Endometrial microvascular endothelial cells (primary cell): Measurements from ENCODE around the gene NT5C3B. TPM values are rescaled to one million over a fixed set of nuclear protein-coding genes. Genes with fewer than 3 reads are reported as not detected.
"Not testable (repeated sequence)": the region's sequence is repeated elsewhere in the genome, so short reads cannot be mapped to it uniquely, and the experiment has no call there.

Experiments used
- in situ Hi-C: cut with HindIII; loops from 2 replicates; pipeline ENCODE4 v1.10.0; 2017; ENCODE audit warnings: low sequenced_read_pairs, low pct_unique_long_range_greater_than_20kb; ENCODE audit errors: inconsistent ontology term
- total RNA-seq: library from RNA; depleted of rRNA; stranded (reverse); fragments of >200 nt; gene quantifications from one replicate; pipeline ENCODE4 v1.2.3, GENCODE V29; 2015; ENCODE audit errors: inconsistent ontology term

NT5C3B gene
- total RNA-seq, 1 donor from 2014 or later: 56.4 TPM

DNA sequence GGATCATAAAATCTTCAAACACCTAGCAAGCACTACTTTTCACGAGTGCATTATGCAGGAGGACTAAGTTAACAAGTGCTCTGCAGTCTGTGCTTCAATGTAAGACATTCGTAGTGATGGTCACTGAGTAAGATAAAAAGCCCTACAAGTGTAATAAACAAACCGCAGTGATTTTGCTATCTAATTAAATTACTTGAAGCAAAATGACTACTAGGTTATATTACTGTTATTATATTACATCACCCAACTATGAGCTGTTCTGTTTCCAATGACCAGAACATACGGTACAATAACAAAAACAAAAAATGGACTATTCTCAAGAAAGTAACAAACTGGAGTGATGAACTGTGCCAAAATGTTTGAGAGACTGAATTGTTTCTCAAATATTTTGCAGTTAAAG lies 12.8 kb upstream of the NT5C3B start:
- in situ Hi-C loops: no loop called here

DNA sequence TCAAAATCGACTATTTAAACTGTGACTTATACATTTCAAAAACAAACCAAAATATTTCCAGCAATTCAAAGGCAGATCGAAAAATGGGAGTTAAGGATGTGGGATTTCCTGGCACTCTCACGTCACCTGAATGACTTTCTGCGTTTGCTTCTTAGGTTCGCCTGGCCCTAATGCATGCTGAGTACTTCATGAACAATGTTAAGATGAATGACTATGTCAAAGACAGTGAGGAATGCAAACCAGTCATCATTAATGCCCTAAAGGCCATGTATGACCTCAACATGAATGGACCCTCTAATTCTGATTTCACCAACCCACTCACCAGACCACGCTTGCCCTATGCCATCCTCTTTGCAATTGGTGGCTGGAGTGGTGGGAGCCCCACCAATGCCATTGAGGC lies 8.9 kb upstream of the NT5C3B start:
- in situ Hi-C loops: no loop called here

DNA sequence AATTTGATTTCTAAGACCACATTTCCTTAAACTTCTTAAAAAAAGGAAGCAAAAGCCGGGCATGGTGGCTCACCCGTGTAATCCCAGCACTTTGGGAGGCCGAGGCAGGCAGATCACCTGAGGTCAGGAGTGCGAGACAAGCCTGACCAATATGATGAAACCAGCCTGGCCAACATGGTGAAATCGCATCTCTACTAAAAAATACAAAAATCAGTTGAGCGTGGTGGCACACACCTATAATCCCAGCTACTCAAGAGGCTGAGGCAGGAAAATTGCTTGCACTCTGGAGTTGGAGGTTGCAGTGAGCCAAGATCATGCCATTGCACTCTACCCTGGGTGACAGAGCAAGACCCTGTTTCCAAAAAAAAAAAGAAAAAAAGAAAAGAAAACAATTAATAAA lies 4.7 kb upstream of the NT5C3B start:
- in situ Hi-C loops: not testable (repeated sequence)

- in situ Hi-C loops: not testable (repeated sequence)
Observed at GRCh38 chr17:41839448-41839847, 3.4 kb upstream of the NT5C3B start.

GRCh38 chr17:41837761-41838538 lies 1.9 kb upstream of the NT5C3B start, which contains the start of gene KLHL10:
Gene KLHL10 (plus strand): TSS chr17:41837825. CDS start chr17:41837933, 108 bp downstream.
- in situ Hi-C loops: no loop called here

DNA sequence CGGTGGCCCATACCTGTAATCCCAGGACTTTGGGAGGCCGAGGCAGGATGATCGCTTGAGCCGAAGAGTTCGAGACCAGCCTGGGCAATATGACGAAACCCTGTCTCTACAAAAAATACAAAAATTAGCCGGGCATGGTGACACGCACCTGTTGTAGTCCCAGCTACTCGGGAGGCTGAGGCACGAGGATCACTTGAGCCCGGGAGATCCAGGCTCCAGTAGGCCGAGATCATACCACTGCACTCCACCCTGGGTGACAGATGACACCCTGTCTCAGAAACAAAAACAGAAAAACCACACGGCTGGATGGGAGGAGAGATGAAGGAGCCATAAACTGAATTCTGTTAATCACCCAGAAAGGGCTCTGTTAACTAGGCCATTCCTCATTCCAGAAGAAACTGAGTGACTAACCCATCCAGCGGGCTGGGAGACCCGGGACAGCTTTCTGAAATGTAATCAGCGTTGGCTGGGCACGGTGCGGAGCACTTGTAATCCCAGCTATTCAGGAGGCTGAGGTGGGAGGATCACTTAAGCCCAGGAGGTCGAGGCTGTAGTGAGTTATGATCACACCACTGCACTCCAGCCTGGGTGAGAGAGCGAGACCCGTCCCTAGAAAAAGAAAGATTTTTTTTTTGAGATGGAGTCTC lies 641 bp upstream of the NT5C3B start:
- in situ Hi-C loops: no loop called here

DNA sequence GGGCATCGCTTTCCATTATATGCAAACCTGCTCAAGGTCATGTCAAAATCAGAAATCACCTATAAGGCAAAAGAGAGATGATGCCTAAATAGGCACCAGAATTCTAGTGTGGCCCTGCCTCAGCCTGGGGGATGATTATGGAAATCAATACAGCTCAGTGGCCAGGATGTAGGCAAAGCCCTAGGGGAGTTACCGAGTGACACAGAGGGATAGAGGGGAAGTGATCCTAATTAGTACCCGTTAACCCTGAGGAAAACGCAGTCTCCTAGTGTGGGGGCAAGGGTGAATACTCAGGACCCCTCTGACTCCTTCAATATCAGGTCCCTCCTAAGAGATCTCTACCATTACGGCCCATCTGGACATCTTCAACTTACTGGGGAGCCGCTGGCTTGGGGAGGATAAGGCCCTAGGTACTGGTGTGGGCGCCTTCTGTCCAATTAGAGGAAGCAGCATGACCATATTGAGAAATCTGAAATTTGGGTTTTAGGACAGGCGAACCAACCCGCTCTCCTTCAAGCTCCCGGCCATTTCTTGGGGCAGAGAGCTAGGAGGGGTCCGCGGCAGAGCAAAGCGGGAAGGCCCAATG lies 725 bp downstream of the NT5C3B start:
- in situ Hi-C loops: no loop called here

DNA sequence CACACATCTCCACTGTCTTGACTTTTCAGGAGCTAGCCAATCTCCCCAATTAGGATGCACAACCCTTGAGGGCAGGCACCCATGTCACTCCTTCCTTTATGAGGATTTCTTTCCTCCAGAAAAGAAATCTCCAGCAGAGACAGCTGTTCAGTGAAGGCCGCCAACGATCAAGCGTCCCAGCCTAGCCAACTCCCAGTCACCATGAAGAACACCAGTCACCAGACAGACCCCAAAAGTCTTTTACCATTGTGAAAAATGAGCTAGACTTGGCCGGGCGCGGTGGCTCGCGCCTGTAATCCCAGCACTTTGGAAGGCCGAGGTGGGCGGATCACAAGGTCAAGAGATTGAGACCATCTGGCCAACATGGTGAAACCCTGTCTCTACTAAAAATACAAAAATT lies 6.1 kb downstream of the NT5C3B start:
- in situ Hi-C loops: not testable (repeated sequence)

DNA sequence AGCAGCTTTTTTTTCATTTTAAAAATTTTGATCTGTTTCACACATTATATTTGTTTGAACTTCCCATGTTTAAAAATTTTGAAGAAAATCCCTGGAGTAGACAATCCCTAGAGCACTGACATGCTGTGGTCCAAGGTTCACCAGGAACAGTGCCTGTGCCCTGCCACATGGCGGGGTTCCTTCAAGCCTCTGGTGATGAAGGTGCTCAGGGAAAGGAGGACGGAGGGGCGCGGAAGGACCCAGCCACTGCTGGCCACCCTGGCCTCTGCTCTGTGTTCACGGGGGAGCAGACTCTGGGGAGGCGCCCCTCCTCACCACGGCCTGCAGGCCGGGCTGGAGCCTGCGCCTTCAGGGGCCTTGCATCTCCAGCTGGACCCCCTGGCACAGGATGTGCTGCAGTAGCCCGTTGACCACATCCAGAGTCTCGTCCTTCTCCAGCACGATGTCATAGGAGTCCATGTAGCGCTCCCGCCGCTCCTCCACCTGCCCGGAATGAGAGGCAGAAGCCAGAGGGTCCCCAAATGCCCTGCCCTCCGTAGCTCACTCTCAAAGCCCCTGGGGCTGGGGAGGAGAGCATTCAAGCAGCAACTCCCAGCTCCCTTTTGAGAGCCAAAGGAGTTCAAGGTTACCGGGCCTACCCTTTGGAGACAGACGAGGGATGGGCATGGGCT lies 10.7 kb downstream of the NT5C3B start:
- in situ Hi-C loops: no loop called here

DNA sequence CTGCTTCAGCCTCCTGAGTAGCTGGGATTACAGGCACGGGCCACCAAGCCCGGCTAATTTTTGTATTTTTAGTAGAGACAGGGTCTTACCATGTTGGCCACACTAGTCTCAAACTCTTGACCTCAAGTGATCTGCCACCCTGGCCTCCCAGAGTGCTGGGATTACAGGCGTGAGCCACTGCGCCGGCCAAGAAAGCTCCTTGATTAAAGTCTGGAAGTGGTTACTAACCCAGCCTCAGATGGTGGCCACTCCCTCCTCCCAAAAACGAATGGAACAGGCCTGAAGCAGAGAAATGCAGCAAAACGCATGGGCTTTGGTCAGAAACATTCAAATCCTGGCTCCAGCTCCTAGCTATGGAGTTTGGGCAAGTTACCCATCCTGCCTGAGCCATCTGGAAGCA lies 11.9 kb downstream of the NT5C3B start:
- in situ Hi-C loops: no loop called here

GRCh38 chr17:41823580-41823979 lies 12.5 kb downstream of the NT5C3B start:
- in situ Hi-C loops: no loop called here

DNA sequence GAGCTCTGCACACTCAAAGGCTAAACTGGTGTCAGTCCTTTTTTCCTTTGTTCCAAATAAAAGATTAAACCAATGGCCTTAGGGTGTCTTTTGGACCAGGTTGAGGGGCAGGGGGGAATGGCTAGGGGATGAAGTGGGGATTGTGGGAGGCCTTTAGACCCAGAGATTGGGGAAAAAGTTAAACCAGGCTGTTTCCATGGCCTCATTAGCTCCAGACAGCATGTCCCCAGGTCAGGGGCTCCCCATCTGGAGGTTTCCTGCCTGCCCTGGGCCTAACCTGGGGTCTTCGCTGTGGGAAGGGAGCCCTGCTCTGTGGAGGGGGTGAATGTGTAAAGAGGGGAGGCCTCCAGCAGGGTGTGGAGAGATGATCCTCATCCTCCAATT lies 12.9 kb downstream of the NT5C3B start:
- in situ Hi-C loops: no loop called here

DNA sequence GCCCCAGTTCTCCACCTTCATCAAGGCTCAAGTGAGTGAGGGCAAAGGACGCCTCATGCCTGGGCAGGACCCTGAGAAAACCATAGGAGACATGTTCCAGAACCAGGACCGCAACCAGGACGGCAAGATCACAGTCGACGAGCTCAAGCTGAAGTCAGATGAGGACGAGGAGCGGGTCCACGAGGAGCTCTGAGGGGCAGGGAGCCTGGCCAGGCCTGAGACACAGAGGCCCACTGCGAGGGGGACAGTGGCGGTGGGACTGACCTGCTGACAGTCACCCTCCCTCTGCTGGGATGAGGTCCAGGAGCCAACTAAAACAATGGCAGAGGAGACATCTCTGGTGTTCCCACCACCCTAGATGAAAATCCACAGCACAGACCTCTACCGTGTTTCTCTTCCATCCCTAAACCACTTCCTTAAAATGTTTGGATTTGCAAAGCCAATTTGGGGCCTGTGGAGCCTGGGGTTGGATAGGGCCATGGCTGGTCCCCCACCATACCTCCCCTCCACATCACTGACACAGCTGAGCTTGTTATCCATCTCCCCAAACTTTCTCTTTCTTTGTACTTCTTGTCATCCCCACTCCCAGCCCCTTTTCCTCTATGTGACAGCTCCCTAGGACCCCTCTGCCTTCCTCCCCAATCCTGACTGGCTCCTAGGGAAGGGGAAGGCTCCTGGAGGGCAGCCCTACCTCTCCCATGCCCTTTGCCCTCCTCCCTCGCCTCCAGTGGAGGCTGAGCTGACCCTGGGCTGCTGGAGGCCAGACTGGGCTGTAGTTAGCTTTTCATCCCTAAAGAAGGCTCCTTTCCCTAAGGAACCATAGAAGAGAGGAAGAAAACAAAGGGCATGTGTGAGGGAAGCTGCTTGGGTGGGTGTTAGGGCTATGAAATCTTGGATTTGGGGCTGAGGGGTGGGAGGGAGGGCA lies 13.6 kb downstream of the NT5C3B start:
- in situ Hi-C loops: no loop called here

DNA sequence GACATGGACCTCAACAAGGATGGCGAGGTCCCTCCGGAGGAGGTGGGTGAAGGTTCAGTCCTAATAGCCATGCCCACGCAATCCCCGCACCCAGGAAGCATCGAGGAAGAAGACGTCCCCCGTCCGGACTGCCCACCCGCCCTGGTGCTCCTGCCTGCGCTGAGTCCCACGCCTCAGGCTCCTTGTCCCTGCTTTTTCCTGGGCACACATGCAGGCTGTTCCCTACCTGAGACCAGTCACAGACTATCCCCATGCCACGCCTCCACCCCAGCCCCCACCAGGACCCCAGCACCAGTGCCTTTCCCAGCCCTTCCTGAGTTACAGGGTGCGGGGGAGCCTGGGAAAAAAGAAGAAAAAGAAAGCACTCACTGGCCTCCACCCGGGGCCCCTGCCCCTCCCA lies 14.3 kb downstream of the NT5C3B start:
- in situ Hi-C loops: no loop called here

DNA sequence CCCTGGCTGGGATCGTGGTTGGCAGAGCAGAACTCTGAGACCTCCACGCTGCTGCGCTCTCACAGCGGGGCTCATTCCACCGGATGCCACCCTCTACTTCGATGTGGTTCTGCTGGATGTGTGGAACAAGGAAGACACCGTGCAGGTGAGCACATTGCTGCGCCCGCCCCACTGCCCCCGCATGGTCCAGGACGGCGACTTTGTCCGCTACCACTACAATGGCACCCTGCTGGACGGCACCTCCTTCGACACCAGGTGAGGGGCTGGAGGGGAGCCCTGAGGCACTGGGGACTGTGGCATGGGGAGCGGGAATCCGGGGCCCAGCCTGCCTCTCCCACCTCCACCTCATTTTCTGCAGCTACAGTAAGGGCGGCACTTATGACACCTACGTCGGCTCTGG lies 18.0 kb downstream of the NT5C3B start:
- in situ Hi-C loops: no loop called here

GRCh38 chr17:41816637-41817320 lies 19.3 kb downstream of the NT5C3B start:
- in situ Hi-C loops: no loop called here

DNA sequence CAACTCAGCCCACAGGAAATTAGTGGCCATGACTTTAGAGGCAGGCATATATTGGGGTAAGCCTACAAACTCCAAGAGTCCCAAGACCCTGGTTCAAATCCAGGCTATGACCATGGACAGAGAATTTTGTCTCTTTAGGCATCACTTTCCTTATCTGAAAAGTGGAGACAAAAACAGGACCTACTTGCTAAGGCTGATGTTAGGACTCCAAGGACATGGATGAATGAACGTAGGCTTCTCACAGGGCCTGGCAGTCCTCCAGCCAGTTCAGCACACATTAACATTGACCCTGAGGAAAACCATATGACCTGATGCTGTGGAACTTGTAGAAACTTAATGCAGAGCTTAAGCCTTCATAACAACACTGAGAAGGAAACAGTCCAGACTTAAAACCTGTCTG lies 21.8 kb downstream of the NT5C3B start:
- in situ Hi-C loops: no loop called here

DNA sequence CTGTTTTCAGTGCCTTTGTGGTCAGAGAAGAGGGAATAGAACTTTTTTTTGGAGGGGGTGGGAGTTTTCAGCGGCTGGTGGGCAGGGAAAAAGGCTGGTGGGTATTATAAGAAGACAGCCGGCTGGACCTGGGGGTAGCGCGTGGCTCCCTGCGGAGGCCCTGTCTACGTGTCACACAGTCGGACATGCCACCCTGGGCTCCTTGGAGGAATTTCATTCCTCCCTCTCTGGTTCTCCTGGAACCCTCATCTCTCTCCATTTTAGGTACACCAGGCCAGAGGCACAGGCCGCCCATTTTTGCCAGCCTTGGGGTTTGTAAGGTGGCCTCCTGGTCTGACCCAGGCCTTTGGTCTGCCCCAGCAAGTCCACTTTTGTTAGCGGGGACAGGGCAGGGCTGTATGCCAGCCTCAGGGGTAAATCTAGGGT lies 22.3 kb downstream of the NT5C3B start:
- in situ Hi-C loops: no loop called here
